RWPE1 (cell line): Measurements from ENCODE around the gene KLHL25.
"Not testable (repeated sequence)": the region's sequence is repeated elsewhere in the genome, so short reads cannot be mapped to it uniquely, and the experiment has no call there.

Source experiments
- CTCF ChIA-PET: fragments of 350-600 bp; sonication (Branson Sonifier 250); formaldehyde crosslinking; extraction: SDS; loops from one replicate; lab custom pipeline; 2021; lab: Yijun Ruan, JAX
- POLR2A ChIA-PET: fragments of 400-600 bp; formaldehyde crosslinking; extraction: SDS; loops from one replicate; lab custom pipeline; 2020; ENCODE audit warnings: antibody characterized with exemption; ENCODE audit not compliant: low non-redundant PET; lab: Yijun Ruan, JAX
- DNase-seq: peaks from one replicate; pipeline ENCODE4 v3.0.0; 2012; ENCODE audit warnings: low spot score
- H3K27ac ChIP-seq: fragments of 450-650 bp; 2 replicates; pipeline ENCODE4 v1.5.1; 2017
- CTCF ChIP-seq: fragments of 450-650 bp; conservative IDR thresholded peaks from 2 replicates; pipeline ENCODE4 v1.5.1; 2017; ENCODE audit warnings: low read depth, mild to moderate bottlenecking

Gene KLHL25

GRCh38 chr15:85837011-85837433 is 42.3 kb upstream of the KLHL25 start:
- DNase-seq = peak; percentile 44
- ChIA-PET POLR2A (no interaction called here), CTCF (interaction anchor here (0.6 kb wide), 2 partner anchors 54 to 431 kb away, joined by 3 read pairs; no protein-coding TSS in a partner anchor)
- H3K27ac ChIP-seq = no peak overlapping the region
- TF ChIP-seq CTCF = no peak

GRCh38 chr15:85834651-85835050 is 39.9 kb upstream of the KLHL25 start:
- no peak overlapping the region for H3K27ac ChIP-seq
- DNase-seq = no peak
- TF ChIP-seq CTCF = no peak
- POLR2A ChIA-PET = no interaction called here
- CTCF ChIA-PET = interaction anchor here (0.7 kb wide), 1 partner anchor 157 kb away, joined by 4 read pairs; no protein-coding TSS in a partner anchor

GRCh38 chr15:85832394-85832793 is 37.7 kb upstream of the KLHL25 start:
- CTCF ChIA-PET = interaction anchor here (0.6 kb wide), 1 partner anchor 710 kb away, joined by 3 read pairs; no protein-coding TSS in a partner anchor
- no peak for TF ChIP-seq CTCF

GRCh38 chr15:85831415-85832113 is 36.8 kb upstream of the KLHL25 start:
- no peak overlapping the region for H3K27ac ChIP-seq
- TF ChIP-seq CTCF = peak; percentile 45
- peak; percentile 26 for DNase-seq
- ChIA-PET POLR2A (no interaction called here), CTCF (interaction anchor here (0.6 kb wide), 1 partner anchor 1873 kb away, joined by 3 read pairs; no protein-coding TSS in a partner anchor)

More at GRCh38 chr15:85832394-85832793, 37.7 kb upstream of the KLHL25 start:
- H3K27ac ChIP-seq = no peak overlapping the region
- DNase-seq = no peak
- POLR2A ChIA-PET = no interaction called here

GRCh38 chr15:85829754-85830153 is 35.0 kb upstream of the KLHL25 start:
- DNase-seq, POLR2A ChIA-PET: not testable (repeated sequence)
- CTCF ChIA-PET = interaction anchor here (1.0 kb wide), 1 partner anchor 29 kb away, joined by 3 read pairs; no protein-coding TSS in a partner anchor

GRCh38 chr15:85828874-85829273 is 34.1 kb upstream of the KLHL25 start:
- no peak for TF ChIP-seq CTCF
- CTCF ChIA-PET = no interaction called here
- no peak overlapping the region for H3K27ac ChIP-seq
- DNase-seq = no peak
- POLR2A ChIA-PET = no interaction called here

More at GRCh38 chr15:85829754-85830153, 35.0 kb upstream of the KLHL25 start:
- H3K27ac ChIP-seq = not testable (repeated sequence)

- TF ChIP-seq CTCF = no peak
- POLR2A ChIA-PET = no interaction called here
- H3K27ac ChIP-seq = no peak overlapping the region
- CTCF ChIA-PET = no interaction called here
- DNase-seq = no peak
Observed at GRCh38 chr15:85828126-85828525, 33.4 kb upstream of the KLHL25 start.
